ENCODE results near the gene ARL17B. TPM values are rescaled to one million over a fixed set of nuclear protein-coding genes. Genes with fewer than 3 reads are reported as not detected.

ARL17B gene
- total and polyA plus RNA-seq, 2 donors from 2014 or later, result 10.1 to 22.0 TPM

GRCh38 chr17:46274238-46274637, 87.3 kb downstream of the ARL17B start:
- TF ChIP-seq, protein P1, sequence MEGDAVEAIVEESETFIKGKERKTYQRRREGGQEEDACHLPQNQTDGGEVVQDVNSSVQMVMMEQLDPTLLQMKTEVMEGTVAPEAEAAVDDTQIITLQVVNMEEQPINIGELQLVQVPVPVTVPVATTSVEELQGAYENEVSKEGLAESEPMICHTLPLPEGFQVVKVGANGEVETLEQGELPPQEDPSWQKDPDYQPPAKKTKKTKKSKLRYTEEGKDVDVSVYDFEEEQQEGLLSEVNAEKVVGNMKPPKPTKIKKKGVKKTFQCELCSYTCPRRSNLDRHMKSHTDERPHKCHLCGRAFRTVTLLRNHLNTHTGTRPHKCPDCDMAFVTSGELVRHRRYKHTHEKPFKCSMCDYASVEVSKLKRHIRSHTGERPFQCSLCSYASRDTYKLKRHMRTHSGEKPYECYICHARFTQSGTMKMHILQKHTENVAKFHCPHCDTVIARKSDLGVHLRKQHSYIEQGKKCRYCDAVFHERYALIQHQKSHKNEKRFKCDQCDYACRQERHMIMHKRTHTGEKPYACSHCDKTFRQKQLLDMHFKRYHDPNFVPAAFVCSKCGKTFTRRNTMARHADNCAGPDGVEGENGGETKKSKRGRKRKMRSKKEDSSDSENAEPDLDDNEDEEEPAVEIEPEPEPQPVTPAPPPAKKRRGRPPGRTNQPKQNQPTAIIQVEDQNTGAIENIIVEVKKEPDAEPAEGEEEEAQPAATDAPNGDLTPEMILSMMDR (IDR thresholded peaks at IDR 0.05; ENCODE audit: borderline replicate concordance, extremely low read depth, insufficient read depth), result no peak
- DNase-seq (no peak), FAIRE-seq (no peak)
- no peaks in the 10 kb centered on the region for H3K9me3 ChIP-seq (ENCODE audit: control insufficient read depth in 2 of 3, insufficient read depth in 1 of 3, low read length in 3 of 3)
- H3K27me3 ChIP-seq (ENCODE audit: control insufficient read depth, insufficient read depth, low read length), result no peaks in the 10 kb centered on the region
- H3K27ac ChIP-seq (ENCODE audit: low read depth in 2 of 2, low read length in 2 of 2), result no peak overlapping the region
- H3K4me1 ChIP-seq (ENCODE audit: control insufficient read depth in 2 of 3, insufficient read depth in 2 of 3, low read depth in 1 of 3, low read length in 3 of 3), result no peaks in the 10 kb centered on the region
- intact Hi-C loops (cut with DNase I), result no loop called here
- H3K4me3 ChIP-seq (ENCODE audit: low read length in 3 of 3), result no peak overlapping the region
- H3K9ac ChIP-seq (ENCODE audit: low read length in 3 of 3), result no peak overlapping the region
- no peaks in the 10 kb centered on the region for H3K36me3 ChIP-seq (ENCODE audit: control insufficient read depth in 2 of 3, insufficient read depth in 3 of 3, low read length in 3 of 3)

- TF ChIP-seq, protein P1 (IDR thresholded peaks at IDR 0.05; ENCODE audit: borderline replicate concordance, extremely low read depth, insufficient read depth), result no peak
- no peak overlapping the region for H3K27ac ChIP-seq (ENCODE audit: low read depth in 2 of 2, low read length in 2 of 2)
- no peak for DNase-seq
- intact Hi-C loops (cut with DNase I), result no loop called here
- H3K36me3 ChIP-seq (ENCODE audit: control insufficient read depth in 2 of 3, insufficient read depth in 3 of 3, low read length in 3 of 3), result no peaks in the 10 kb centered on the region
- H3K27me3 ChIP-seq (ENCODE audit: control insufficient read depth, insufficient read depth, low read length), result no peaks in the 10 kb centered on the region
- H3K9me3 ChIP-seq (ENCODE audit: control insufficient read depth in 2 of 3, insufficient read depth in 1 of 3, low read length in 3 of 3), result no peaks in the 10 kb centered on the region
- H3K4me1 ChIP-seq (ENCODE audit: control insufficient read depth in 2 of 3, insufficient read depth in 2 of 3, low read depth in 1 of 3, low read length in 3 of 3), result no peaks in the 10 kb centered on the region
- no peak overlapping the region for H3K4me3 ChIP-seq (ENCODE audit: low read length in 3 of 3)
- no peak for FAIRE-seq
- H3K9ac ChIP-seq (ENCODE audit: low read length in 3 of 3), result no peak overlapping the region
Observed at GRCh38 chr17:46273541-46274236, 87.9 kb downstream of the ARL17B start.

GRCh38 chr17:46270032-46270431, 91.5 kb downstream of the ARL17B start:
- Histone ChIP-seq H3K27me3 (ENCODE audit: control insufficient read depth, insufficient read depth, low read length) (no peaks in the 10 kb centered on the region), H3K27ac (ENCODE audit: low read depth in 2 of 2, low read length in 2 of 2) (no peak overlapping the region), H3K36me3 (ENCODE audit: control insufficient read depth in 2 of 3, insufficient read depth in 3 of 3, low read length in 3 of 3) (no peaks in the 10 kb centered on the region), H3K9ac (ENCODE audit: low read length in 3 of 3) (no peak overlapping the region), H3K4me3 (ENCODE audit: low read length in 3 of 3) (no peak overlapping the region), H3K9me3 (ENCODE audit: control insufficient read depth in 2 of 3, insufficient read depth in 1 of 3, low read length in 3 of 3) (no peaks in the 10 kb centered on the region), H3K4me1 (ENCODE audit: control insufficient read depth in 2 of 3, insufficient read depth in 2 of 3, low read depth in 1 of 3, low read length in 3 of 3) (peaks cover 0 to 3% (median 0%) of the 10 kb centered on the region in 3 donors)
- TF ChIP-seq, protein P1 (IDR thresholded peaks at IDR 0.05; ENCODE audit: borderline replicate concordance, extremely low read depth, insufficient read depth), result no peak
- no peak for DNase-seq
- intact Hi-C loops (cut with DNase I), result no loop called here
- no peak for FAIRE-seq

All from kidney (tissue), 14 donors.